PC-9 (cell line): Measurements from ENCODE around the gene COMMD10. TPM values are rescaled to one million over a fixed set of nuclear protein-coding genes. Genes with fewer than 3 reads are reported as not detected.

Experiments used
- BruUV-seq: library from RNA; stranded (reverse); fragments of 400-500 nt; replicated peaks from 2 replicates; lab custom pipeline; 2021; lab: Mats Ljungman, UMichigan
- CTCF ChIA-PET: fragments of 300-600 bp; sonication (Branson Sonifier 250); formaldehyde crosslinking; loops from one replicate; lab custom pipeline; 2022; ENCODE audit warnings: antibody characterized with exemption; lab: Charles Lee
- POLR2A ChIA-PET: fragments of 300-600 bp; sonication (Branson Sonifier 250); formaldehyde crosslinking; loops from one replicate; lab custom pipeline; 2022; ENCODE audit warnings: antibody characterized with exemption; ENCODE audit not compliant: unreplicated experiment; lab: Charles Lee
- DNase-seq, 2 experiments: peaks; one replicate each; pipeline versions ENCODE4 v3.0.0 to v3.0.0-alpha.2; 2015 to 2022; ENCODE audit warnings: mixed read lengths in 1 of 2
- H2AFZ ChIP-seq: fragments of 200-600 bp; sonication (generic); 2 replicates; pipeline ENCODE4 v1.8.1; 2017; ENCODE audit warnings: antibody characterized with exemption
- H3F3A ChIP-seq: fragments of 200-600 bp; sonication (generic); 2 replicates; pipeline ENCODE4 v1.8.1; 2017; ENCODE audit warnings: antibody characterized with exemption, mild to moderate bottlenecking, low read depth; ENCODE audit not compliant: insufficient read depth
- H3K27ac ChIP-seq: fragments of 200-600 bp; sonication (generic); 2 replicates; pipeline ENCODE4 v1.6.1; 2016; ENCODE audit warnings: mixed run types
- H3K27me3 ChIP-seq: fragments of 200-600 bp; sonication (generic); 2 replicates; pipeline ENCODE4 v1.6.1; 2016; ENCODE audit warnings: low read depth, mixed run types; ENCODE audit not compliant: insufficient read depth
- H3K36me3 ChIP-seq: fragments of 200-600 bp; sonication (generic); 2 replicates; pipeline ENCODE4 v1.6.1; 2016; ENCODE audit warnings: low read depth, mixed run types
- H3K4me1 ChIP-seq: fragments of 200-600 bp; sonication (generic); replicated peaks from 2 replicates; pipeline ENCODE4 v1.6.1; 2016; ENCODE audit warnings: mixed run types; ENCODE audit not compliant: insufficient read depth
- H3K4me2 ChIP-seq: fragments of 200-600 bp; sonication (generic); 2 replicates; pipeline ENCODE4 v1.6.1; 2017; ENCODE audit warnings: mixed run types
- H3K4me3 ChIP-seq: fragments of 200-600 bp; sonication (generic); 2 replicates; pipeline ENCODE4 v1.6.1; 2016; ENCODE audit warnings: mixed run types
- H3K79me2 ChIP-seq: fragments of 200-600 bp; sonication (generic); 2 replicates; pipeline ENCODE4 v1.6.1; 2017; ENCODE audit warnings: low read depth, mixed run types
- H3K9me2 ChIP-seq: fragments of 200-600 bp; sonication (generic); 2 replicates; pipeline ENCODE4 v1.8.1; 2017; ENCODE audit warnings: mild to moderate bottlenecking; ENCODE audit not compliant: insufficient read depth
- H3K9me3 ChIP-seq: fragments of 200-600 bp; sonication (generic); 2 replicates; pipeline ENCODE4 v1.8.1; 2016; ENCODE audit warnings: low read depth; ENCODE audit not compliant: insufficient read depth
- H4K20me1 ChIP-seq: fragments of 200-600 bp; sonication (generic); 2 replicates; pipeline ENCODE4 v1.8.1; 2017; ENCODE audit not compliant: insufficient read depth
- EZH2 ChIP-seq: fragments of 200-600 bp; sonication (generic); IDR thresholded peaks from 2 replicates; pipeline ENCODE4 v1.8.0; 2017; ENCODE audit warnings: antibody characterized with exemption, low read depth
- intact Hi-C: fragments of 100-400 bp; cut with micrococcal nuclease; formaldehyde crosslinking; loops from one replicate; pipeline ENCODE4 v1.10.0; 2022; ENCODE audit not compliant: unreplicated experiment
- total RNA-seq: library from RNA; stranded (reverse); gene quantifications from 2 replicates; pipeline ENCODE4 v1.2.3, GENCODE V29; 2021
- TF ChIP-seq, protein P1 (sequence below): fragments of 200-600 bp; sonication (generic); conservative IDR thresholded peaks from 2 replicates; pipeline ENCODE4 v1.6.1; 2017; ENCODE audit warnings: mixed run types, antibody characterized with exemption, mild to moderate bottlenecking, moderate library complexity

The COMMD10 gene
- total RNA-seq, 1 experiment from 2014 or later = 17.9 TPM

DNA sequence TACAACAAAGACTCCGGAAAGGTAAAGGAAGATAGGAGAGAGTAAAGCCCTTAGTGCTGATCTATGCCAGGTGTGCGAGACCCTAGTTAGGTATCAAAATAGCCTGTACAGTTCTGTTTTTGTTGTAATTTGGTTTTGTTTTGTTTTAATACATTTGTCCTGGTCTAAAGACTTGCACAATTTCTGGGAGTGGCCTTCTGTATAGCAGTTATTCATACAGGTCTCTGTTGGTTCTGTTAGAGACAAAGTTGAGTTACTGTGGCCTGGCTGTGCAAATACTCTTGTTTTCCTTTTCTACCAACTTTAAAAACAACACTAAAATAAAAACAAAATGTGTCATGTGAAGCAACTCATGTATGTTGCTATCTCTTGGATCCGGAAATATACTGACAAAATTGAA is 163.6 kb downstream of the COMMD10 start:
- no peaks in the 10 kb centered on the region for H3F3A ChIP-seq
- H3K9me2 ChIP-seq = no peaks in the 10 kb centered on the region
- no peak overlapping the region for H3K27ac ChIP-seq
- no peaks in the 10 kb centered on the region for H3K36me3 ChIP-seq
- H3K4me1 ChIP-seq = no peaks in the 10 kb centered on the region
- H2AFZ ChIP-seq = no peak overlapping the region
- H3K9me3 ChIP-seq = no peaks in the 10 kb centered on the region
- no TSS peak for BruUV-seq
- H3K4me2 ChIP-seq = no peak overlapping the region
- no peaks in the 10 kb centered on the region for H3K27me3 ChIP-seq
- no peaks in the 10 kb centered on the region for H3K79me2 ChIP-seq
- ChIA-PET POLR2A (no interaction called here), CTCF (no interaction called here)
- DNase-seq = no peak
- no peak overlapping the region for H3K4me3 ChIP-seq
- intact Hi-C loops = no loop called here
- no peaks in the 10 kb centered on the region for H4K20me1 ChIP-seq
- no peak for TF ChIP-seq EZH2
- TF ChIP-seq, protein P1, sequence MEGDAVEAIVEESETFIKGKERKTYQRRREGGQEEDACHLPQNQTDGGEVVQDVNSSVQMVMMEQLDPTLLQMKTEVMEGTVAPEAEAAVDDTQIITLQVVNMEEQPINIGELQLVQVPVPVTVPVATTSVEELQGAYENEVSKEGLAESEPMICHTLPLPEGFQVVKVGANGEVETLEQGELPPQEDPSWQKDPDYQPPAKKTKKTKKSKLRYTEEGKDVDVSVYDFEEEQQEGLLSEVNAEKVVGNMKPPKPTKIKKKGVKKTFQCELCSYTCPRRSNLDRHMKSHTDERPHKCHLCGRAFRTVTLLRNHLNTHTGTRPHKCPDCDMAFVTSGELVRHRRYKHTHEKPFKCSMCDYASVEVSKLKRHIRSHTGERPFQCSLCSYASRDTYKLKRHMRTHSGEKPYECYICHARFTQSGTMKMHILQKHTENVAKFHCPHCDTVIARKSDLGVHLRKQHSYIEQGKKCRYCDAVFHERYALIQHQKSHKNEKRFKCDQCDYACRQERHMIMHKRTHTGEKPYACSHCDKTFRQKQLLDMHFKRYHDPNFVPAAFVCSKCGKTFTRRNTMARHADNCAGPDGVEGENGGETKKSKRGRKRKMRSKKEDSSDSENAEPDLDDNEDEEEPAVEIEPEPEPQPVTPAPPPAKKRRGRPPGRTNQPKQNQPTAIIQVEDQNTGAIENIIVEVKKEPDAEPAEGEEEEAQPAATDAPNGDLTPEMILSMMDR = no peak

DNA sequence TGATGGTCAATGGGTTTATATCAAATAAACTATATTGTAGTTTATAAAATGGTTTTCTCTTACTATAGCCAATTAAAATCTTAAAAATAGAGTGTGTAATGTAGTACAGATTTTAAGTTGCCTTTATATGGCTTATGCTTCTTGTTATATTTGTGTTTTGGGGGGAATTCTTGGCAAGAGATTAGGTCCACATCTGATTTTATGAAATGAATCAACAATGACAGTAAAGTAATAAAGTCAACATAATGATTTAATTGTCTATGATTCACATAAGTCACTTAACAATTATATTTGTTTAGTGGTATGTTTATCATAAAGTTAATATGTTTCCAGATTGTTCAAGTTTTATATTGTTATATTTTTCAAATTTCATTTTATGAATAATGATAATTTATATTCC is 164.8 kb downstream of the COMMD10 start:
- Histone ChIP-seq H2AFZ (no peak overlapping the region), H3K36me3 (no peaks in the 10 kb centered on the region), H3K79me2 (no peaks in the 10 kb centered on the region), H3K4me1 (no peaks in the 10 kb centered on the region), H3K27me3 (no peaks in the 10 kb centered on the region), H3K9me2 (no peaks in the 10 kb centered on the region), H3K9me3 (no peaks in the 10 kb centered on the region), H3K4me3 (no peak overlapping the region), H3F3A (no peaks in the 10 kb centered on the region), H4K20me1 (no peaks in the 10 kb centered on the region), H3K4me2 (no peak overlapping the region), H3K27ac (no peak overlapping the region)
- TF ChIP-seq EZH2 = no peak
- TF ChIP-seq, protein P1 = no peak
- ChIA-PET POLR2A (no interaction called here), CTCF (no interaction called here)
- DNase-seq = no peak
- intact Hi-C loops = no loop called here
- no TSS peak for BruUV-seq

DNA sequence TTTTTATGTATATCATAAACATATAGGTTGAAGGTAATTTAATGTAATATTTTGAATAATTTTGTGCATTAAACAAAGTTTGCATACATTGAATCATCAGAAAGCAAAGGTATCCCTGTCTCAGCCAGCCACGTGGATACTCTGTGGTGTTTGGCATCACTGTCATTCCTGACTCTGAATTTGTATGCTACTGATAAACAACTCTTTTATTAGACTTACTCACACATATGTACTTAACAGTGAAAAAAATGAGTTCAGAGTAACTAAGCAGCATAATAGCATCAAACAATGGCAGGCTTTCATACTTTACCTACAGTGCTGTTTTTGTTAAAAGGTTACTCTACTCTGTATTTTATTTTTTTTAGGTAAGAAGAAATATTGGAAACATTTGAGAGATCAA is 171.9 kb downstream of the COMMD10 start:
- H3K9me2 ChIP-seq = 0 out of 2 replicates have a peak, but pooled peaks cover 7% of the 10 kb centered on the region
- H3K4me2 ChIP-seq = no peak overlapping the region
- no peaks in the 10 kb centered on the region for H3F3A ChIP-seq
- intact Hi-C loops = no loop called here
- no peaks in the 10 kb centered on the region for H3K36me3 ChIP-seq
- no peaks in the 10 kb centered on the region for H3K27me3 ChIP-seq
- no peaks in the 10 kb centered on the region for H3K9me3 ChIP-seq
- no peaks in the 10 kb centered on the region for H3K4me1 ChIP-seq
- no peak overlapping the region for H3K4me3 ChIP-seq
- no TSS peak for BruUV-seq
- no peak for DNase-seq
- CTCF ChIA-PET = no interaction called here
- no peak overlapping the region for H2AFZ ChIP-seq
- POLR2A ChIA-PET = no interaction called here
- no peak for TF ChIP-seq EZH2
- TF ChIP-seq, protein P1 = no peak
- no peak overlapping the region for H3K27ac ChIP-seq
- no peaks in the 10 kb centered on the region for H3K79me2 ChIP-seq
- no peaks in the 10 kb centered on the region for H4K20me1 ChIP-seq
